Mesendoderm (in vitro differentiated cells): ENCODE measurements around the gene SLC26A1.

Source experiments
- DNase-seq: peaks from one replicate; pipeline ENCODE4 v3.0.0; 2013
- H2AK5ac ChIP-seq: 2 replicates; pipeline ENCODE4 v1.6.1; 2013; ENCODE audit warnings: low read length, inconsistent platforms
- H2BK120ac ChIP-seq: 2 replicates; pipeline ENCODE4 v1.6.1; 2013; ENCODE audit warnings: low read depth, mild to moderate bottlenecking, low read length, moderate library complexity, mixed read lengths
- H2BK15ac ChIP-seq: replicated peaks from 2 replicates; pipeline ENCODE4 v1.6.1; 2013; ENCODE audit warnings: low read depth, mild to moderate bottlenecking, moderate library complexity
- H2BK5ac ChIP-seq: 2 replicates; pipeline ENCODE4 v1.6.1; 2013; ENCODE audit warnings: low read length, inconsistent platforms
- H3K18ac ChIP-seq: 2 replicates; pipeline ENCODE4 v1.6.1; 2013; ENCODE audit warnings: mild to moderate bottlenecking, low read length, mixed read lengths
- H3K23ac ChIP-seq: one replicate; pipeline ENCODE4 v1.6.1; 2013; ENCODE audit warnings: low read length
- H3K27ac ChIP-seq: 2 replicates; pipeline ENCODE4 v1.5.1; 2013; ENCODE audit warnings: low read depth, mild to moderate bottlenecking, inconsistent platforms, low read length, moderate library complexity
- H3K27me3 ChIP-seq: 2 replicates; pipeline ENCODE4 v1.6.1; 2013; ENCODE audit warnings: low read length, control low read depth, mild to moderate bottlenecking, inconsistent platforms; ENCODE audit not compliant: insufficient read depth, poor library complexity
- H3K36me3 ChIP-seq: 2 replicates; pipeline ENCODE4 v1.6.1; 2013; ENCODE audit warnings: low read length, inconsistent platforms; ENCODE audit not compliant: control insufficient read depth, insufficient read depth
- H3K4ac ChIP-seq: one replicate; pipeline ENCODE4 v1.6.1; 2013; ENCODE audit warnings: low read depth, mild to moderate bottlenecking, low read length, moderate library complexity
- H3K4me1 ChIP-seq: 2 replicates; pipeline ENCODE4 v1.6.1; 2013; ENCODE audit warnings: low read depth, low read length, inconsistent platforms; ENCODE audit not compliant: control insufficient read depth
- H3K4me2 ChIP-seq: 2 replicates; pipeline ENCODE4 v1.6.1; 2013; ENCODE audit warnings: low read length
- H3K4me3 ChIP-seq: 2 replicates; pipeline ENCODE4 v1.5.1; 2013; ENCODE audit warnings: mild to moderate bottlenecking, low read length
- H3K56ac ChIP-seq: one replicate; pipeline ENCODE4 v1.6.1; 2013; ENCODE audit warnings: low read length
- H3K79me1 ChIP-seq: 2 replicates; pipeline ENCODE4 v1.6.1; 2013; ENCODE audit warnings: low read length, inconsistent platforms
- H3K79me2 ChIP-seq: 2 replicates; pipeline ENCODE4 v1.6.1; 2013; ENCODE audit warnings: mild to moderate bottlenecking, low read length; ENCODE audit not compliant: control insufficient read depth, insufficient read depth
- H3K9ac ChIP-seq: 2 replicates; pipeline ENCODE4 v1.6.1; 2013; ENCODE audit warnings: low read length, inconsistent platforms
- H4K5ac ChIP-seq: one replicate; pipeline ENCODE4 v1.6.1; 2013; ENCODE audit warnings: low read length
- H4K8ac ChIP-seq: one replicate; pipeline ENCODE4 v1.6.1; 2013; ENCODE audit warnings: low read depth, mild to moderate bottlenecking, control low read depth, low read length, moderate library complexity
- WGBS: extraction: QIAGEN DNeasy Blood & Tissue Kit; methylation state at CpG from one replicate; pipeline ENCODE4 v1.1.7; 2013; ENCODE audit warnings: low lambda C conversion rate, missing lambda C conversion rate; ENCODE audit not compliant: insufficient coverage; ENCODE audit errors: extremely low coverage; 5-methylcytosine and 5-hydroxymethylcytosine counted together

The SLC26A1 gene

DNA sequence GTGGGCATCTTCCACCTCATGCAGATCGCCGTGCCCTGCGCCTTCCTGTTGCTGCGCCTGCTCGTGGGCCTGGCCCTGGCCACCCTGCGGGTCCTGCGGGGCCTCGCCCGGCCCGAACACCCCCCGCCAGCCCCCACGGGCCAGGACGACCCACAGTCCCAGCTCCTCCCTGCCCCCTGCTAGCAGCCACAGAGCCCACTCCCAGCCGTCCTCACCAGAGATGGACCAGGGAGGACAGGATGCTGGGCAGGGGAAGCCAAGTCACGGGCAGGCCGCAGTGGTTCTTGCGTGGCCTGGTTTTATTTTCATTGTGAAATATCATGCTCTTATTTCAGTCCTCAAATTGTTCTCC is 34.9 kb downstream of the SLC26A1 start:
- Histone ChIP-seq H3K27me3 (no peaks in the 10 kb centered on the region), H3K18ac (no peak overlapping the region), H3K36me3 (no peaks in the 10 kb centered on the region), H3K56ac (no peak overlapping the region), H3K27ac (no peak overlapping the region), H2BK15ac (no peak overlapping the region), H3K79me2 (no peaks in the 10 kb centered on the region), H3K9ac (no peak overlapping the region), H3K4me2 (no peak overlapping the region), H3K23ac (no peak overlapping the region), H3K4ac (no peak overlapping the region), H2BK5ac (no peak overlapping the region), H3K4me1 (no peaks in the 10 kb centered on the region), H3K79me1 (no peaks in the 10 kb centered on the region), H3K4me3 (no peak overlapping the region), H2BK120ac (no peak overlapping the region), H4K8ac (no peak overlapping the region), H4K5ac (no peak overlapping the region), H2AK5ac (no peak overlapping the region)
- DNase-seq: no peak
- no CpG with 5 or more reads among the region's 17 CpGs for WGBS

DNA sequence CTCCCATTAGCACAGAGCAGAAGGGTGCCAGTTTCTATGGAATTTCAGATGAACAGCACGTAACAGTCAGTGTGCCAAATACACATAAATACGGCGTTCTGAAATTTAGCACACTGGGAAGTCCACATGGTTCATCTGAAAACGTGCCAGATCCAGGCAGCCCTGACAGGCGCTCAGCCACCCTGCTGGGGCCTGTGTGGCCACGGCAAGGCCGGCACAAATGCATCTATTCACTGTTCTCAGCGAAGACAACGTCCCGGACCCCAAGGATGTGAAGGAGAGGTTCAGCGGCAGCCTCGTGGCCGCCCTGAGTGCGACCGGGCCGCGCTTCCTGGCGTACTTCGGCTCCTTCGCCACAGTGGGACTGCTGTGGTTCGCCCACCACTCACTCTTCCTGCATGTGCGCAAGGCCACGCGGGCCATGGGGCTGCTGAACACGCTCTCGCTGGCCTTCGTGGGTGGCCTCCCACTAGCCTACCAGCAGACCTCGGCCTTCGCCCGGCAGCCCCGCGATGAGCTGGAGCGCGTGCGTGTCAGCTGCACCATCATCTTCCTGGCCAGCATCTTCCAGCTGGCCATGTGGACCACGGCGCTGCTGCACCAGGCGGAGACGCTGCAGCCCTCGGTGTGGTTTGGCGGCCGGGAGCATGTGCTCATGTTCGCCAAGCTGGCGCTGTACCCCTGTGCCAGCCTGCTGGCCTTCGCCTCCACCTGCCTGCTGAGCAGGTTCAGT is 35.5 kb downstream of the SLC26A1 start:
- Histone ChIP-seq H3K36me3 (no peaks in the 10 kb centered on the region), H2BK15ac (no peak overlapping the region), H3K79me1 (no peaks in the 10 kb centered on the region), H3K4me2 (no peak overlapping the region), H3K27me3 (no peaks in the 10 kb centered on the region), H3K56ac (no peak overlapping the region), H2BK5ac (no peak overlapping the region), H3K23ac (no peak overlapping the region), H4K8ac (no peak overlapping the region), H4K5ac (no peak overlapping the region), H3K79me2 (no peaks in the 10 kb centered on the region), H2AK5ac (no peak overlapping the region), H3K27ac (no peak overlapping the region), H2BK120ac (no peak overlapping the region), H3K4ac (no peak overlapping the region), H3K4me3 (no peak overlapping the region), H3K9ac (no peak overlapping the region), H3K4me1 (no peaks in the 10 kb centered on the region), H3K18ac (no peak overlapping the region)
- WGBS: no CpG with 5 or more reads among the region's 45 CpGs
- DNase-seq: no peak

DNA sequence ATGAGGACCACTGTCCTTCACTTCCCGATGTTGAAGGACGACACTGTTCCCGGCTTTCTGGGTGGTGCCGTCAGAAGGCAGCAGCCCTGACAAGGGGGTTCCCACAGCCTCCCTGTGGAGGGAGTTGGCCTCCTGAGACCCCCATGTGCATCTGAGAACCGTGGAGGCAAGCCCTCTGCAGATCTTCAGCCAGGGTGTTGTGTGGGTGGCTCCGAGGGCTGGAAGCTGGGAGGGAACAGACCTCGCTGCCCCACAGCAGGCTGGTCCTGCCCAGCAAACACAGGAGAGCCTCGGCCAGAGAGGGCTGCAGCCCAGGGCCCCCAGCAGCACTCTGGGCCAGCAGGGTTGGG is 36.0 kb downstream of the SLC26A1 start:
- H3K27ac ChIP-seq: no peak overlapping the region
- no peaks in the 10 kb centered on the region for H3K36me3 ChIP-seq
- H3K79me2 ChIP-seq: no peaks in the 10 kb centered on the region
- no peak for DNase-seq
- no peaks in the 10 kb centered on the region for H3K79me1 ChIP-seq
- H3K4me3 ChIP-seq: no peak overlapping the region
- no peak overlapping the region for H2BK120ac ChIP-seq
- H4K5ac ChIP-seq: no peak overlapping the region
- H3K23ac ChIP-seq: no peak overlapping the region
- no peaks in the 10 kb centered on the region for H3K4me1 ChIP-seq
- H3K56ac ChIP-seq: no peak overlapping the region
- H2BK15ac ChIP-seq: no peak overlapping the region
- H2BK5ac ChIP-seq: no peak overlapping the region
- H3K9ac ChIP-seq: no peak overlapping the region
- H4K8ac ChIP-seq: no peak overlapping the region
- no peak overlapping the region for H3K4ac ChIP-seq
- H3K27me3 ChIP-seq: no peaks in the 10 kb centered on the region
- WGBS: no CpG with 5 or more reads among the region's 8 CpGs
- no peak overlapping the region for H3K4me2 ChIP-seq
- no peak overlapping the region for H2AK5ac ChIP-seq
- H3K18ac ChIP-seq: no peak overlapping the region

- Histone ChIP-seq H4K5ac (no peak overlapping the region), H3K4me2 (no peak overlapping the region), H3K27ac (no peak overlapping the region), H3K36me3 (no peaks in the 10 kb centered on the region), H3K4ac (no peak overlapping the region), H3K27me3 (no peaks in the 10 kb centered on the region), H3K4me1 (no peaks in the 10 kb centered on the region), H4K8ac (no peak overlapping the region), H3K79me2 (no peaks in the 10 kb centered on the region), H3K18ac (no peak overlapping the region), H3K9ac (no peak overlapping the region), H2AK5ac (no peak overlapping the region), H2BK5ac (no peak overlapping the region), H3K56ac (no peak overlapping the region), H3K4me3 (no peak overlapping the region), H3K79me1 (no peaks in the 10 kb centered on the region), H3K23ac (no peak overlapping the region), H2BK15ac (no peak overlapping the region), H2BK120ac (no peak overlapping the region)
- DNase-seq: no peak
- WGBS: no CpG with 5 or more reads among the region's 14 CpGs
Measured at GRCh38 chr4:956531-957230, 36.5 kb downstream of the SLC26A1 start.

GRCh38 chr4:955931-956381 is 37.2 kb downstream of the SLC26A1 start:
- Histone ChIP-seq H3K4me2 (no peak overlapping the region), H3K79me1 (no peaks in the 10 kb centered on the region), H3K4ac (no peak overlapping the region), H3K36me3 (no peaks in the 10 kb centered on the region), H3K56ac (no peak overlapping the region), H3K9ac (no peak overlapping the region), H4K8ac (no peak overlapping the region), H3K27ac (no peak overlapping the region), H3K23ac (no peak overlapping the region), H3K79me2 (no peaks in the 10 kb centered on the region), H3K27me3 (no peaks in the 10 kb centered on the region), H2AK5ac (no peak overlapping the region), H4K5ac (no peak overlapping the region), H3K4me1 (no peaks in the 10 kb centered on the region), H2BK15ac (no peak overlapping the region), H3K4me3 (no peak overlapping the region), H2BK5ac (no peak overlapping the region), H2BK120ac (no peak overlapping the region), H3K18ac (no peak overlapping the region)
- no CpG with 5 or more reads among the region's 12 CpGs for WGBS
- DNase-seq: no peak
